GM19025 (cell line): ENCODE data around the gene XRCC1.
"Not testable (repeated sequence)": the region's sequence is repeated elsewhere in the genome, so short reads cannot be mapped to it uniquely, and the experiment has no call there.

Experiments used
- ATAC-seq: cut with Tn5 transposase; IDR thresholded peaks from one replicate; pipeline ENCODE4 v1.9.1; 2021; ENCODE audit warnings: mild to moderate bottlenecking, low read depth, moderate library complexity; ENCODE audit not compliant: unreplicated experiment

The XRCC1 gene

GRCh38 chr19:43600326-43600725 is 25.0 kb upstream of the XRCC1 start:
- not testable (repeated sequence) for ATAC-seq

GRCh38 chr19:43599635-43600295 is 24.4 kb upstream of the XRCC1 start:
- ATAC-seq: no peak

GRCh38 chr19:43598445-43599240 is 23.3 kb upstream of the XRCC1 start:
- no peak for ATAC-seq

GRCh38 chr19:43597876-43598275 is 22.5 kb upstream of the XRCC1 start:
- no peak for ATAC-seq

GRCh38 chr19:43596842-43597461 is 21.6 kb upstream of the XRCC1 start:
- no peak for ATAC-seq

GRCh38 chr19:43595999-43596841 is 20.9 kb upstream of the XRCC1 start, which contains the start of the genes IRGQ and ZNF576:
Gene IRGQ (minus strand): TSS chr19:43596134. CDS start chr19:43595338, 796 bp downstream.
Gene ZNF576 (plus strand): TSS chr19:43596595. CDS start chr19:43597109, 514 bp downstream.
- ATAC-seq: peak; percentile 80

- peak; percentile 8 for ATAC-seq
Observed at GRCh38 chr19:43595605-43595998, 20.3 kb upstream of the XRCC1 start.

- no peak for ATAC-seq
Observed at GRCh38 chr19:43594710-43595604, 19.6 kb upstream of the XRCC1 start.

GRCh38 chr19:43594081-43594697 is 18.9 kb upstream of the XRCC1 start:
- no peak for ATAC-seq

GRCh38 chr19:43592800-43593350 is 17.5 kb upstream of the XRCC1 start:
- no peak for ATAC-seq

- ATAC-seq: no peak
Observed at GRCh38 chr19:43591904-43592772, 16.8 kb upstream of the XRCC1 start.

GRCh38 chr19:43589678-43590077 is 14.4 kb upstream of the XRCC1 start:
- ATAC-seq: no peak

GRCh38 chr19:43589277-43589676 is 13.9 kb upstream of the XRCC1 start:
- no peak for ATAC-seq

- ATAC-seq: not testable (repeated sequence)
Observed at GRCh38 chr19:43587029-43587428, 11.7 kb upstream of the XRCC1 start.

- ATAC-seq: no peak
Observed at GRCh38 chr19:43586346-43586745, 11.0 kb upstream of the XRCC1 start.

GRCh38 chr19:43584484-43584883 is 9.2 kb upstream of the XRCC1 start:
- no peak for ATAC-seq

- ATAC-seq: no peak
Observed at GRCh38 chr19:43582495-43582894, 7.2 kb upstream of the XRCC1 start.

GRCh38 chr19:43581467-43581866 is 6.1 kb upstream of the XRCC1 start:
- ATAC-seq: no peak
